ENCODE results near the gene CDKN2D.
A peak's percentile ranks its signal among the peaks of the same experiment; 100 is the strongest.

CDKN2D gene

GRCh38 chr19:10568826-10569651, at the start of gene CDKN2D:
Gene CDKN2D, minus strand, starts transcription at chr19:10568979. Its CDS starts 326 bp downstream, at chr19:10568653.
- DNase-seq = peak; percentile 100

DNA sequence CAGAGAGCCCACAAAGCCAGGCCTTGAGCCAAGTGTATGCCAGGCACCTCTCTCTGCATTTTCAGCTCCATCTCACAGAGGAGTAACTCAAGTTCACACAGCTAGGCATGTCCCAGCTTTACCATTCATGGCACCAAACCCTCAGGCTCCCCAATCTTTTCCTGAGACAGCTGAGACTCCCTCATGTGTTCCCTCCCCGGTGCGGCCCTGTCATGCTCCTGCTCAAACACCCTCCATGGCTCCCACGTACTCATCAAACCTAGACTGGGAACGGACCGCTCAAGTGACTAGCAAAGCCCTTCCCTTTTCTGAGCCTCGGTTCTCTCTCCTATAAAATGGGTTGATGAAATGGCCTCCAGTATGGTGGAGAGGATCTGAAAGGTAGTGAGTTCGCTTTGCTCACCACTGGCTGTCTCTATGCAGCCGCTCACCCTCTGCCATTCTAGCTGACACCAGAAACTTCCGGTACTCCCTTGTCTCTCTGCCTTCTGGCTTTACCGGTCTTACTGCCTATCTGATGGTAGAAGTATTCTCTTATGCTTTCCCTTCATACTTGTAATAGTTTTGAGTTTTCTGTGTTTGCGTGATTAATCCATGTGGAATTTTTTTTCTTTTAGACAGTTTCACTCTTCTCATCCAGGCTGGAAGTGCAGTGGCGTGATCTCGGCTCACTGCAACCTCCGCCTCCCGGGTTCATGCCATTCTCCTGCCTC, 48.8 kb upstream of the CDKN2D start:
- DNase-seq = no peak

- no peak for DNase-seq
These were observed 46.7 kb upstream of the CDKN2D start for GRCh38 chr19:10615429-10616023.

GRCh38 chr19:10612499-10613119, 43.8 kb upstream of the CDKN2D start:
- no peak for DNase-seq

DNA sequence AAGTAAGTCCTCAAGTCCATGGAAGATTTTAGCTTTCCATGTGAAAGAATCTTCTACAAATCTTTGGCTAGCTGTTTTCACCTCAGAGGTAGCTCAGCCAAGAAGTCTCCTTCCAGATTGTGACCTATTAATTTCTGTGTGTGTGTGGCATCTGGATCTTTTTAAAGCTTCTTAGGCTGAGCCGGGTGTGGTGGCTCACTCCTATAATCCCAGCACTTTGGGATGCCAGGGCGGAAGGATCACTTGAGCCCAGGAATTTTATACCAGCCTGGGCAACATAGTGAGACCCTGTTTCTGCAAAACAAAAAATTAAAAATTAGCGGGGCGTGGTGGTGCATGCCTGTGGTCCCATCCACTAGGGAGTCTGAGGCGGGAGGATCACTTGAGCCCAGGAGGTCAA, 43.1 kb upstream of the CDKN2D start:
- DNase-seq = no peak

GRCh38 chr19:10604460-10604980, 35.7 kb upstream of the CDKN2D start:
- no peak for DNase-seq

GRCh38 chr19:10603873-10604459, 35.2 kb upstream of the CDKN2D start:
- peak; percentile 43 for DNase-seq

DNA sequence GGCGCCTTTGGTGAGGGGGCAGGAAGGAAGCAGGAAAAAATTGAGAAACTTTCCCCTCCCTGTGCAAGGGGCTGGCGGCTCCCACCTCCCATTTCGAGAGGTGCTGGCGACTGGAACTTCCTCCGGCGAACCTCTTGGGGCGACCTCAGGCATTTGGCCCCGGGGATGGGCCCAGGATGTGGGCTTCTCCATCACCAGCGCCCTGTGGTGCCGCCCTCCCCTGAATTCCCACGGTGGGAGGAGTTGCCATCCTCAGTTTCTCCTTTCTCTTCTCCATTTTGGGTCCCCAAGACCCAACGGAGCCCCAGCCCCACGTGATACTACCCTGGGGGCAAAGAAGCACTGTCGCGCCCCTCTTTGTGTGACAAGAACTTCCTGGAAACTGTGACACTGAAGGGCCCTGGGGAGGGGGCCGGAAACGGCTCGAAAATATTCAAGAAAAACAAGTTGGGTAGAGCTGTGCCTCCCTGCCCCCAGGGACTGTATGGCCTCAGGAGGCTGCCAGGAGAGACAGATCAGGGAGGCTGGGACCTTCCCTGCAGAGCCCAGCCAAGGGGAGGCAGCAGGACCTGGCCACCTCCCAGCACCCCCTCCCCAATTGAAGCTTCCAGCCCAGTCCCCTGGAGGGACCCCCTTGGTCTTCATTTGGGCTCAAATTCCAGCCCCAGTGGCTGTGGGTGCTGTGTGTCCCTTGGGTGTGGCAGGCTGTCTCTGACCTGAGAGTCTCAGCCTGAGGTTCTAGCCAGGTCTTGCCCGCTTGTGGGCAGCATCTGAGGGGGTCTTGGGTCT, 34.5 kb upstream of the CDKN2D start:
- DNase-seq = peak; percentile 83

- DNase-seq = peak; percentile 90
These were observed 33.7 kb upstream of the CDKN2D start for GRCh38 chr19:10602330-10603083.

DNA sequence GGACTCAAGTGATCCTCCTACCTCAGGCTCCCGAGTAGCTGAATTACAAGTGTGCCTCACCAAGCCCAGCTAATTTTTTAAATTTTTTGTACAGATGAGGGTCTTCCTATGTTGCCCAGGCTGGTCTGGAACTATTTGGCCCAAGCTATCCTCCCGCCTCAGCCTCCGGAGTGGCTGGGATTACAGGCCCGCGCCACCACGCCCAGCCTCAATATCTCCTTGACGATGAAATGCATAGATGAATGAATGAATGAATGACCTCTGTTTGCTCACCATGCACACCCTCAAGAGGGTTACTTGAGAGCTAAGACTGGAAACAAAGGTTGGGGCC, 33.2 kb upstream of the CDKN2D start:
- no peak for DNase-seq

DNA sequence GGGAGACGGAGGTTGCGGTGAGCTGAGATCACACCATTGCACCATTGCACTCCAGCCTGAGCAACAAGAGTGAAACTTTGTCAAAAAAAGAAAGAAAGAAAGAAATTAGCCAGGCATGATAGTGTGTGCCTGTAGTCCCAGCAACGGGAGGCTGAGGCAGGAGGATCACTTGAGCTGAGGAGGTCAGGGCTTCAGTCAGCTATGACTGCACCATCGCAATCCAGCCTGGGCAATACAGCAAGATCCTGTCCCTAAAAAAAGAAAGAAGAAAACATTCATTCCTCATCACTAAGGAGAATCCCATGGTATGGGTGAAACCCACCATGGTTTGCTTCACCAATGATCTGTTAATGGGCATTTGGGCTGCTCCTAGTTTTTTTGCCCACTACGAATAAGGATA, 31.4 kb upstream of the CDKN2D start:
- no peak for DNase-seq

DNA sequence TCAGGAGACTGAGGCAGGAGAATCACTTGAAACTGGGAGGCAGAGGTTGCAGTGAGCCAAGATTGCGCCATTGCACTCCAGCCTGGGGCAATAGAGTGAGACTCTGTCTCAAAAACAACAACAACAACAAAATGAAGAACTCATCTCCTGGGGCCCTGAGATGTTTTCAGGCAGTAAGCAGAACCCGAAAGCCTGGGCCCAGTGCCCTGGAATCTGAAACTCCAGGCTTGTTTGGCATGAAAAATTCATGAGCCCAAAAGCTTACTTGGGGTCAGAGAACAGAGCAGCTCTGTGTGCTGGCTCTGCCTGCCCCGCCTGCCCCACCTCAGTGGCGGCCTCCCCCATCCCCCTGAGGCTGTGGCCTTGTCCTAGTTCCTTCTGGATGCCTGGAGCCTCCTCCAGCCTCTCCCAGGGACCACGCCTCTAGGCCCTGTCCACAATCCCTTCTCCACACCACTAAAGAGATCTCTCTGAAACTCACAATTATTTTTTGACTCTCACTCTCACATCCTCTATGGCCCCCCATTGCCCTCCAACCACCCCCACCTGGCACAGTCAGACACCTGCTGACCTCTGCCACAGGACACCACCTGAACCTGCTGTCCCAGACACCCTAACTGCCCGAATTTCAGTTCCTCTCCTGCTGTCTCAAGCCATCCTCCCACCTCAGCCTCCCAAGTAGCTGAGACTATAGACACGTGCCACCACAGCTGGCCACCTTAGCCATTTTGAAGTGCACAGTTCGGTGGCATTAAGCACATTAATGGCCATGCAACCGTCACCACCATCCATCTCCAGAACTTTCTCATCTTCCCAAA, 25.2 kb upstream of the CDKN2D start:
- DNase-seq = no peak

DNA sequence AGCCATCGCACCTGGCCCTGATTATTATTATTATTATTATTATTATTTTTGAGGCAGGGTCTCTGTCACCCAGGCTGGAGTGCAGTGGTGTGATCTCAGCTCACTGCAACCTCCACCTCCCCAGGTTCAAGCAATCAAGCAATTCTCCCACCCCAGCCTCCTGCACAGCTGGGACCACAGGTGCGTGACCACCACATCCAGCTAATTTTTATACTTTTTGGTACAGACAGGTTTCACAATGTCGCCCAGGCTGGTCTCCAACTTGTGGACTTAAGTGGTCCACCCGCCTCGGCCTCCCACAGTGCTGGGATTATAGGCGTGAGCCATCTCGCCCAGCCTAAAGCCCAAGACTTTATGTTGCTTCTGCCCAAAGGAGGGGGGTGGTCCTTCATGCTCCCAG, 24.4 kb upstream of the CDKN2D start:
- DNase-seq = no peak

DNA sequence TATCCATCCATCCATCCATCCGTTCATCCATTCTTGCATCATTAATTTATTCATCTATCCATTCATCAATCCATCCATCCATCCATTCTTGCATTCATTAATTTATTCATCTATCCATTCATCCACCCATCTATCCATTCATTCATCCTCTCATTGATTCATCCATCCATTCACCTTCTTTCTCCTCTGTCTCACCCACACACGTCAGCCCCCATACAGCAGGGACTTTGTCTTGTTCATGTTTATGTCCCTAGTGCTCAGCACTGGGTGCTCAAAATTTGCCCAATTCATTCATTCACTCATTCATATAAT, 19.0 kb upstream of the CDKN2D start:
- DNase-seq = no peak

DNA sequence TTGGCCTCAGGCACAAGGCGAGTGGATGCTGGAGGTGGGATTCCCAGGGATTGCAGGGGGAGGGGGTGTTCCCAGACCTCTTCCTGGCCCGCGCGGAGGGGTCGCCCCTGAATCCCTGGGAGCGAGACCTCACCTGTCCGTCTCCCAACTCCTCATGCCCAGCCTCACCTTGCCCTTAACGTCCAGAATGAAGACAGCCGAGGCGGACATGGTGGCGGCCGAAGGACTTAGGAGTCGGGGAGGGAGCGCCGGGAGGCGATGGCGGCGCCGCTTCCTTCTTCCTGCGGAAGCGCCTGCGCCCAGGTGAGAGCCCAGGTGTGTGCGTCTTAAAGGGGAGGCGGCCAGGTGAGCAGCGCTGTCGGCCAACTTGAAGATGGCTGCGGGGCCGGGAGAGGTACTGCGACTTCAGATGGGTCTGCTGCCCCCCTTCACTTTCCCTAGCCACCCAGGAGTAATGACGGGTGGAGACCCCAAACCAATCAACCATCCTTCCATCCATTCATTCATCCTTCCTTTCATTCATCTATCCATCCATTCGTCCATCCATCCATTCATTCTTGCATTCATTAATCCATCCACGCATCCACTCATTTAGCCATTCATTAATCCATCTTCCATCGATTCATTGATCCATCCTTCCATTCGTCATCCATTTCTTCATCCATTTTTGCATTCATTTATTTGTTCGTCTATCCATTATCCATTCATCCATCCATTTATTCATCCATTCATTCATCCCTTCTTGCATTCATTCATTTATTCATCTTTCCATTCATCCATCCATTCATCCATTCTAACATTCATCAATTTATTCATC, 18.5 kb upstream of the CDKN2D start, which contains the start of gene AP1M2:
AP1M2 (minus strand) TSS at position 291 of the 817 bp plus-strand sequence; CDS start at position 210, 81 bp downstream.
- no peak for DNase-seq

GRCh38 chr19:10586396-10586795, 17.6 kb upstream of the CDKN2D start:
- no peak for DNase-seq

GRCh38 chr19:10583036-10583776, 14.4 kb upstream of the CDKN2D start:
- no peak for DNase-seq

DNA sequence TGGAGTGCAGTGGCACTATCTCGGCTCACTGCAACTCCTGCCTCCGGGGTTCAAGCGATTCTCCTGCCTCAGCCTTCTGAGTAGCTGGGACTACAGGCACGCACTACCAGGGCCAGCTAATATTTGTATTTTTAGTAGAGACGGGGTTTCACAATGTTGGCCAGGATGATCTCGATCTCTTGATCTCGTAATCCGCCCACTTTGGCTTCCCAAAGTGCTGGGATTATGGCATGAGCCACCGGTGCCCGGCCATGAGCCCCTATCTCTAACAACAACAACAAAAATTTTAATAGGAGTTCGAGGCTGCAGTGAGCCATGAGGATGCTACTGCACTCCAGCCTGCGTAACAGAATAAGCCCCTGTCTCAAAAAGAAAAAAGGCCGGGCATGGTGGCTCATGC, 13.3 kb upstream of the CDKN2D start:
- no peak for DNase-seq

Data from activated CD8-positive, alpha-beta memory T cell treated with anti-CD3 and anti-CD28 coated beads, Interleukin-2, amount 50 U/mL, for 4 hours (primary cell).